SK-N-SH (cell line): ENCODE results near the gene TRAPPC12. TPM values are rescaled to one million over a fixed set of nuclear protein-coding genes. Genes with fewer than 3 reads are reported as not detected.
A peak's percentile ranks its signal among the peaks of the same experiment; 100 is the strongest.

Experiments
- CTCF ChIA-PET: fragments of 300-600, 350-600 bp; formaldehyde crosslinking; extraction: SDS; loops from one replicate; lab custom pipeline; 2021; lab: Yijun Ruan, JAX
- POLR2A ChIA-PET: fragments of 350-600 bp; sonication (Branson Sonifier 250); formaldehyde crosslinking; extraction: SDS; loops from one replicate; lab custom pipeline; 2020; ENCODE audit warnings: antibody characterized with exemption, inconsistent platforms; lab: Yijun Ruan, JAX
- DNase-seq: peaks from one replicate; pipeline ENCODE4 v3.0.0; 2012
- H2AFZ ChIP-seq: fragments of 200-600 bp; sonication (generic); 2 replicates; pipeline ENCODE4 v1.8.1; 2016; ENCODE audit warnings: antibody characterized with exemption, mild to moderate bottlenecking, low read depth
- H3F3A ChIP-seq: fragments of 200-600 bp; sonication (generic); replicated peaks from 2 replicates; pipeline ENCODE3; 2016; ENCODE audit warnings: antibody characterized with exemption, mild to moderate bottlenecking; ENCODE audit not compliant: insufficient read depth
- H3K27ac ChIP-seq, 2 experiments: fragments of 200-500 bp in 1 of 2; fragments of 200-600 bp in 1 of 2; sonication (Bioruptor generic) in 1 of 2; sonication (generic), shearing (Covaris generic) in 1 of 2; 2 replicates each; pipeline versions ENCODE4 v1.5.1 to v1.6.1; 2014 to 2016; ENCODE audit warnings: low read depth in 2 of 2, inconsistent platforms in 1 of 2, low read length in 1 of 2, mild to moderate bottlenecking in 1 of 2, mixed read lengths in 1 of 2
- H3K27me3 ChIP-seq: fragments of 200-600 bp; sonication (generic), shearing (Covaris generic); 2 replicates; pipeline ENCODE4 v1.6.1; 2016; ENCODE audit warnings: mixed run types; ENCODE audit not compliant: insufficient read depth
- H3K36me3 ChIP-seq, 2 experiments: fragments of 200-500 bp in 1 of 2; fragments of 200-600 bp in 1 of 2; sonication (Bioruptor generic) in 1 of 2; sonication (generic) in 1 of 2; replicated peaks in 1 of 2; 2 replicates each; pipeline versions ENCODE3 to v1.5.1; 2014 to 2016; ENCODE audit warnings: low read length in 1 of 2, mild to moderate bottlenecking in 1 of 2; ENCODE audit not compliant: insufficient read depth in 2 of 2, control insufficient read depth in 1 of 2
- H3K4me1 ChIP-seq, 2 experiments: fragments of 200-500 bp in 1 of 2; fragments of 200-600 bp in 1 of 2; sonication (Bioruptor generic) in 1 of 2; sonication (generic), shearing (Covaris generic) in 1 of 2; 2 replicates each; pipeline versions ENCODE4 v1.5.1 to v1.6.1; 2014 to 2016; ENCODE audit warnings: low read depth in 1 of 2, low read length in 1 of 2, mixed run types in 1 of 2; ENCODE audit not compliant: insufficient read depth in 2 of 2, control insufficient read depth in 1 of 2
- H3K4me2 ChIP-seq: fragments of 200-600 bp; sonication (generic), shearing (Covaris generic); 2 replicates; pipeline ENCODE4 v1.6.1; 2017; ENCODE audit warnings: mixed run types
- H3K4me3 ChIP-seq, 2 experiments: fragments of 200-500 bp in 1 of 2; fragments of 200-600 bp in 1 of 2; sonication (Bioruptor generic) in 1 of 2; sonication (generic), shearing (Covaris generic) in 1 of 2; 2 replicates each; pipeline versions ENCODE4 v1.5.1 to v1.8.1; 2014 to 2016; ENCODE audit warnings: low read depth in 2 of 2, inconsistent platforms in 1 of 2, low read length in 1 of 2, mild to moderate bottlenecking in 1 of 2, mixed read lengths in 1 of 2, moderate library complexity in 1 of 2
- H3K79me2 ChIP-seq: fragments of 200-600 bp; sonication (generic); 2 replicates; pipeline ENCODE4 v1.8.1; 2017; ENCODE audit warnings: mild to moderate bottlenecking; ENCODE audit not compliant: insufficient read depth
- H3K9ac ChIP-seq: fragments of 200-600 bp; sonication (generic); 2 replicates; pipeline ENCODE4 v1.6.1; 2017; ENCODE audit warnings: mixed run types
- H3K9me2 ChIP-seq: fragments of 200-600 bp; sonication (generic); 2 replicates; pipeline ENCODE4 v1.6.1; 2017; ENCODE audit warnings: mixed run types
- H3K9me3 ChIP-seq: fragments of 200-600 bp; sonication (generic); 2 replicates; pipeline ENCODE4 v1.6.1; 2017; ENCODE audit warnings: mixed run types, mild to moderate bottlenecking, moderate library complexity
- H4K20me1 ChIP-seq: fragments of 200-600 bp; sonication (generic); 2 replicates; pipeline ENCODE4 v1.6.1; 2017; ENCODE audit warnings: mild to moderate bottlenecking, mixed run types; ENCODE audit not compliant: insufficient read depth
- FOSL2 ChIP-seq: IDR thresholded peaks from 2 replicates; pipeline ENCODE4 v1.4.0; 2012; ENCODE audit warnings: low read depth, mild to moderate bottlenecking, moderate library complexity, borderline replicate concordance
- GATA2 ChIP-seq: sonication (generic); formaldehyde crosslinking; IDR thresholded peaks from 2 replicates; pipeline ENCODE4 v1.5.0; 2020; ENCODE audit warnings: mild to moderate bottlenecking, missing genetic modification reagents
- JUND ChIP-seq: IDR thresholded peaks from 2 replicates; pipeline ENCODE4 v1.4.0; 2012
- MXI1 ChIP-seq: IDR thresholded peaks from 2 replicates; pipeline ENCODE4 v1.6.1; 2012; ENCODE audit warnings: mild to moderate bottlenecking, low read depth, low read length, improper control_type of control experiment
- RAD21 ChIP-seq: IDR thresholded peaks from 2 replicates; pipeline ENCODE4 v1.6.1; 2012; ENCODE audit warnings: mild to moderate bottlenecking, low read length
- RCOR1 ChIP-seq: fragments of 150-350 bp; IDR thresholded peaks from 2 replicates; pipeline ENCODE4 v1.6.1; 2017; ENCODE audit warnings: antibody characterized with exemption, low read length
- RFX5 ChIP-seq: IDR thresholded peaks from 2 replicates; pipeline ENCODE4 v1.6.1; 2012; ENCODE audit warnings: mild to moderate bottlenecking, improper control_type of control experiment, low read length
- SIN3A ChIP-seq: IDR thresholded peaks from 2 replicates; pipeline ENCODE4 v1.6.1; 2012; ENCODE audit warnings: low read depth, mild to moderate bottlenecking, low read length, moderate library complexity, borderline replicate concordance
- SMC3 ChIP-seq: IDR thresholded peaks from 2 replicates; pipeline ENCODE4 v1.6.1; 2012; ENCODE audit warnings: low read depth, low read length, improper control_type of control experiment
- TCF12 ChIP-seq: IDR thresholded peaks from 2 replicates; pipeline ENCODE4 v1.4.0; 2012
- WGBS: methylation state at CpG from one replicate; pipeline ENCODE4 v1.1.6; 2017; ENCODE audit warnings: low lambda C conversion rate; 5-methylcytosine and 5-hydroxymethylcytosine counted together
- polyA plus RNA-seq, 3 experiments: library from polyadenylated mRNA; depleted of rRNA; stranded (reverse); fragments of >200 nt; gene quantifications; 2 replicates each; pipeline ENCODE4 v1.2.3, GENCODE V29; 2012
- TF ChIP-seq, protein P1 (sequence below): IDR thresholded peaks from 2 replicates; pipeline ENCODE4 v1.4.0; 2012; ENCODE audit warnings: low read depth, borderline replicate concordance
- TF ChIP-seq, protein P2 (sequence below): IDR thresholded peaks from 2 replicates; pipeline ENCODE4 v1.4.0; 2012; ENCODE audit warnings: low read depth, borderline replicate concordance
- TF ChIP-seq, protein P3 (sequence below): IDR thresholded peaks from 2 replicates; pipeline ENCODE4; 2012

TRAPPC12 gene
- polyA plus RNA-seq, 1 of the 3 experiments (the other 2 are of a cell fraction), result 83.3 TPM

DNA sequence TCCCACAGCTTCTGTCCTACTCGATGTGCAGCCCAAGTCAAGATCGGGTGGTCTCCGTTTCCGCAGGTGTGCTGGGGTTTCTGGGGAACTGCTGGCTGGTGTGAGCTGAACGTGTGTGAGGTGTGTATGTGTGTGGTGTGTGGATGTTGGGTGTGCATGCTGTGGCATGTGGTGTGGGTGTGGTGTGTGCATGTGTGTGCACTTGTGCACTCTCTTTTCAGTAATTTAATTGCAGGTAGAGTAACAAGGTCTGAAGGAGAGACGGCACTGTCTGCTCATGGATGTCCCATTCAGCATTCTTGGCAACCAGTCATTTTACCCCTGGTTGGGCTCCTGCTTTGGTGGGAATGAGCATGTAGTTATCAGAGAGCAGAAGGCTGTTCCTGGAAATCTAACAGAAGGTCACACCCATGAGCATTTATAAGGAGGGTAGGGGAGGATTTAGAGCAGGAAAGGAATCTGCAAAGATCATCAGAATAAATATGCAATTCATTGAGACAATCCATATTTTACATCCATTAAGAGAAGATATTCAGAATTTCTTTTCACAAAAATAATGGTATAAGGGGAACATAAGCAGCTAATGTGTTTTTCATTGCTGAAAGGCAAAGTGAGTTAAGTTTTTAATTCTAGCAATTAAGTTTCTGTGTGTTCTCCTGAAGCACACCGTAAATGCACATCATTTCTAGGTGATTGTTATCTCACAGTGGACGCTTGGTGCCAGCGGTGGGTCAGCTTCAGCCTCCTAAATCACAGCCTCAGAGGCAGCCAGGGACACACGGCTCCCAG lies 79.1 kb downstream of the TRAPPC12 start:
- no peaks in the 10 kb centered on the region for H3K79me2 ChIP-seq
- H3F3A ChIP-seq, result no peaks in the 10 kb centered on the region
- no peaks in the 10 kb centered on the region for H4K20me1 ChIP-seq
- H3K9ac ChIP-seq, result no peak overlapping the region
- H3K9me2 ChIP-seq, result no peaks in the 10 kb centered on the region
- peaks cover 0 to 22% of the 10 kb centered on the region in 2 experiments; a peak in 1 of 4 replicates for H3K4me1 ChIP-seq
- H3K27ac ChIP-seq, result peak overlapping the region in 1 of 2 experiments; percentile 81; a peak in 2 of 4 replicates
- no peaks in the 10 kb centered on the region for H3K27me3 ChIP-seq
- DNase-seq, result peak; percentile 63
- H3K9me3 ChIP-seq, result no peaks in the 10 kb centered on the region
- no peak overlapping the region for H3K4me3 ChIP-seq
- TF ChIP-seq GATA2 (CRISPR knock-in tag) (peak; percentile 78), SIN3A (no peak)
- TF ChIP-seq, protein P1, sequence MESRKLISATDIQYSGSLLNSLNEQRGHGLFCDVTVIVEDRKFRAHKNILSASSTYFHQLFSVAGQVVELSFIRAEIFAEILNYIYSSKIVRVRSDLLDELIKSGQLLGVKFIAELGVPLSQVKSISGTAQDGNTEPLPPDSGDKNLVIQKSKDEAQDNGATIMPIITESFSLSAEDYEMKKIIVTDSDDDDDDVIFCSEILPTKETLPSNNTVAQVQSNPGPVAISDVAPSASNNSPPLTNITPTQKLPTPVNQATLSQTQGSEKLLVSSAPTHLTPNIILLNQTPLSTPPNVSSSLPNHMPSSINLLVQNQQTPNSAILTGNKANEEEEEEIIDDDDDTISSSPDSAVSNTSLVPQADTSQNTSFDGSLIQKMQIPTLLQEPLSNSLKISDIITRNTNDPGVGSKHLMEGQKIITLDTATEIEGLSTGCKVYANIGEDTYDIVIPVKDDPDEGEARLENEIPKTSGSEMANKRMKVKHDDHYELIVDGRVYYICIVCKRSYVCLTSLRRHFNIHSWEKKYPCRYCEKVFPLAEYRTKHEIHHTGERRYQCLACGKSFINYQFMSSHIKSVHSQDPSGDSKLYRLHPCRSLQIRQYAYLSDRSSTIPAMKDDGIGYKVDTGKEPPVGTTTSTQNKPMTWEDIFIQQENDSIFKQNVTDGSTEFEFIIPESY, result no peak
- TF ChIP-seq, all 33 proteins: peak for 1
- Histone ChIP-seq H3K36me3 (peaks cover 12 to 34% of the 10 kb centered on the region in 2 experiments), H2AFZ (no peak overlapping the region), H3K4me2 (no peak overlapping the region)
- 87% methylated on average over 10 of the region's 10 CpGs for WGBS
- ChIA-PET POLR2A (interaction anchor here (1.2 kb wide), 2 partner anchors 9 to 24 kb away, joined by 3 read pairs; no protein-coding TSS in a partner anchor), CTCF (interaction anchor here (0.7 to 9.4 kb wide), 13 partner anchors 8 to 1604 kb away, joined by 3 to 132 read pairs (median 5); no protein-coding TSS in a partner anchor)

DNA sequence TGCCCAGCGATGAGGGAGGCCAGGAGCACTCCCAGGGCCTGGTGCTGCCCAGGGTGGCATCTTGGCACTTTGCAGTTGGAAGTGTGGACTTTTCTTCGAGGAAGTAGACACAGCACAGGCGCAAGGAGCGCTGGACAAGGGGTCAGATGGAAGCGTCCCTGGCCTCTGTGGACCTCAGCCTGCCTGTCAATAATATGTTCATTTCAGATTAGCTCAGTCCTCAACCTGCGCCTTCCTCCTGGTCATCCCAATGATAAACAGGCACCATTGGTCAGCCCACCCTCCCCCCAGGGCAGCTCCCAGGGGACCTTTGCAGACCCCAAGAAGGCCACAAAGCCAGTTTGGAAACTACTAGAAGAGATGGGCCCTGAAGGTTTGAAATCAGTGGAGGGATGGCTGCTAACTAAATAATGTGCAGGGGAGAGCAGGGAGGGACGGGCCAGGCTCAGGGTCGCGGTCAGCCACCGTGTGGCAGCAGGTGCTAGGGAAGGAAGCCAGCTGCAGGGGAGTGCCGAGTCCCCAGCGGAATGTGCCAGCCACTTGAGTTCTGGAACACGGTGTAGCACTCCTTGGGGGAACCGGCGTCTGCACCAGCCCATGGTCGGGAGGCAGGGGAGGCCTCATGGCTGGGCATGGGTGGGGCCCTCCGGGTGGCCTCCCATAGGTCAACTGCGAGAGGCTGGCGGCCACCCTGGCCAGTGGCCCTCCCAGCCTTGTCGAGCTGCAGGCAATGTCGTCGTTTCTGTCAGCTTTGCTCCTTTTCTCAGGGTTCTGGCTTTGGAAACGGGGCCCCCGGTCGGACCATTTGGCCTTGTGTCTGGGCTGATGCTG lies 79.9 kb downstream of the TRAPPC12 start:
- Histone ChIP-seq H3K79me2 (no peaks in the 10 kb centered on the region), H3K9ac (no peak overlapping the region), H3K27me3 (no peaks in the 10 kb centered on the region), H3K4me3 (no peak overlapping the region), H3F3A (no peaks in the 10 kb centered on the region), H3K9me2 (no peaks in the 10 kb centered on the region), H3K36me3 (peaks cover 12 to 34% of the 10 kb centered on the region in 2 experiments), H3K27ac (peak overlapping the region in 1 of 2 experiments; percentile 81; a peak in 2 of 4 replicates), H2AFZ (no peak overlapping the region), H3K4me2 (no peak overlapping the region), H4K20me1 (no peaks in the 10 kb centered on the region), H3K9me3 (no peaks in the 10 kb centered on the region), H3K4me1 (peaks cover 0 to 22% of the 10 kb centered on the region in 2 experiments; a peak in 1 of 4 replicates)
- ChIA-PET POLR2A (interaction anchor here (1.2 kb wide), 2 partner anchors 10 to 25 kb away, joined by 3 read pairs; no protein-coding TSS in a partner anchor), CTCF (interaction anchor here (0.8 to 9.4 kb wide), 12 partner anchors 11 to 1604 kb away, joined by 3 to 132 read pairs (median 6); no protein-coding TSS in a partner anchor)
- TF ChIP-seq RCOR1 (no peak), JUND (no peak), SMC3 (peak; percentile 20; the same call in 1 of the 2 replicates), TCF12 (no peak), RAD21 (peak; percentile 43), RFX5 (no peak), MXI1 (no peak), FOSL2 (no peak)
- TF ChIP-seq, protein P2, sequence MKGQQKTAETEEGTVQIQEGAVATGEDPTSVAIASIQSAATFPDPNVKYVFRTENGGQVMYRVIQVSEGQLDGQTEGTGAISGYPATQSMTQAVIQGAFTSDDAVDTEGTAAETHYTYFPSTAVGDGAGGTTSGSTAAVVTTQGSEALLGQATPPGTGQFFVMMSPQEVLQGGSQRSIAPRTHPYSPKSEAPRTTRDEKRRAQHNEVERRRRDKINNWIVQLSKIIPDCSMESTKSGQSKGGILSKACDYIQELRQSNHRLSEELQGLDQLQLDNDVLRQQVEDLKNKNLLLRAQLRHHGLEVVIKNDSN, result no peak
- TF ChIP-seq, protein P3, sequence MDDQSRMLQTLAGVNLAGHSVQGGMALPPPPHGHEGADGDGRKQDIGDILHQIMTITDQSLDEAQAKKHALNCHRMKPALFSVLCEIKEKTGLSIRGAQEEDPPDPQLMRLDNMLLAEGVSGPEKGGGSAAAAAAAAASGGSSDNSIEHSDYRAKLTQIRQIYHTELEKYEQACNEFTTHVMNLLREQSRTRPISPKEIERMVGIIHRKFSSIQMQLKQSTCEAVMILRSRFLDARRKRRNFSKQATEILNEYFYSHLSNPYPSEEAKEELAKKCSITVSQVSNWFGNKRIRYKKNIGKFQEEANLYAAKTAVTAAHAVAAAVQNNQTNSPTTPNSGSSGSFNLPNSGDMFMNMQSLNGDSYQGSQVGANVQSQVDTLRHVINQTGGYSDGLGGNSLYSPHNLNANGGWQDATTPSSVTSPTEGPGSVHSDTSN, result no peak
- DNase-seq, result peak; percentile 72
- 84% methylated on average over 18 of the region's 25 CpGs for WGBS
